ENCODE data around the gene ADAMTS13. TPM values are rescaled to one million over a fixed set of nuclear protein-coding genes. Genes with fewer than 3 reads are reported as not detected.
A peak's percentile ranks its signal among the peaks of the same experiment; 100 is the strongest.

ADAMTS13 gene
- total RNA-seq, 6 experiments from 2014 or later, result 8.1 to 27.7 (median 11.3) TPM

DNA sequence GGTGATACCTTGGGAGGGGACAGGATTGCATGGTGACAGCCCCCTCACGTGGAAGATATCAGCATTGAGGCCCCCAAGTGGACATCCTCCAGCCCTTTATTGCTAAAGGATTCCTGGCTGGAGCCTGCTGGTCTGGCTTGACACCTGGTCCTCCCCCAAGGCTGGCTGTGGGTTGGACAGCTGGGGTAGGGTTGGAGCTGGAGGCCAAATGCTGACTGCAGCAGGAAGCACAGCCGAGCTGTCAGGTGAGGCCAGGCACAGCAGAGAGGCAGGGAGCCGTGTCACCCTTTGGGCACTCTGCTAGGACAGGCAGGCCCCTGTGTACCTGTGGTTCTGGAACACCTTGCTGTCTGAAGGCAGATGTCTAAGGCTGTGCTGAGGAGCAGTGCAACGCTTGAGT lies 39.8 kb downstream of the ADAMTS13 start:
- Histone ChIP-seq H3K9me3 (no peaks in the 10 kb centered on the region), H3K36me3 (peaks cover 0 to 18% (median 6%) of the 10 kb centered on the region in 4 donors), H3K27ac (peak overlapping the region in 1 of 3 donors; percentile 98), H3K4me1 (peaks cover 0 to 22% (median 6%) of the 10 kb centered on the region in 4 donors), H3K27me3 (no peaks in the 10 kb centered on the region), H3K4me3 (no peak overlapping the region)
- DNase-seq, result peak in 2 of 3 donors; percentile 75 to 84
- no CpG with 5 or more reads among the region's 4 CpGs for WGBS (ENCODE audit: insufficient coverage, low coverage, low lambda C conversion rate, missing lambda C conversion rate)
- no peak for TF ChIP-seq POLR2A (IDR thresholded peaks at IDR 0.05)
- TF ChIP-seq, protein P1, sequence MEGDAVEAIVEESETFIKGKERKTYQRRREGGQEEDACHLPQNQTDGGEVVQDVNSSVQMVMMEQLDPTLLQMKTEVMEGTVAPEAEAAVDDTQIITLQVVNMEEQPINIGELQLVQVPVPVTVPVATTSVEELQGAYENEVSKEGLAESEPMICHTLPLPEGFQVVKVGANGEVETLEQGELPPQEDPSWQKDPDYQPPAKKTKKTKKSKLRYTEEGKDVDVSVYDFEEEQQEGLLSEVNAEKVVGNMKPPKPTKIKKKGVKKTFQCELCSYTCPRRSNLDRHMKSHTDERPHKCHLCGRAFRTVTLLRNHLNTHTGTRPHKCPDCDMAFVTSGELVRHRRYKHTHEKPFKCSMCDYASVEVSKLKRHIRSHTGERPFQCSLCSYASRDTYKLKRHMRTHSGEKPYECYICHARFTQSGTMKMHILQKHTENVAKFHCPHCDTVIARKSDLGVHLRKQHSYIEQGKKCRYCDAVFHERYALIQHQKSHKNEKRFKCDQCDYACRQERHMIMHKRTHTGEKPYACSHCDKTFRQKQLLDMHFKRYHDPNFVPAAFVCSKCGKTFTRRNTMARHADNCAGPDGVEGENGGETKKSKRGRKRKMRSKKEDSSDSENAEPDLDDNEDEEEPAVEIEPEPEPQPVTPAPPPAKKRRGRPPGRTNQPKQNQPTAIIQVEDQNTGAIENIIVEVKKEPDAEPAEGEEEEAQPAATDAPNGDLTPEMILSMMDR (IDR thresholded peaks at IDR 0.05), result no peak
- intact Hi-C loops (cut with DNase I), result no loop called here
- ATAC-seq, result peak in 1 of 4 donors; percentile 12

DNA sequence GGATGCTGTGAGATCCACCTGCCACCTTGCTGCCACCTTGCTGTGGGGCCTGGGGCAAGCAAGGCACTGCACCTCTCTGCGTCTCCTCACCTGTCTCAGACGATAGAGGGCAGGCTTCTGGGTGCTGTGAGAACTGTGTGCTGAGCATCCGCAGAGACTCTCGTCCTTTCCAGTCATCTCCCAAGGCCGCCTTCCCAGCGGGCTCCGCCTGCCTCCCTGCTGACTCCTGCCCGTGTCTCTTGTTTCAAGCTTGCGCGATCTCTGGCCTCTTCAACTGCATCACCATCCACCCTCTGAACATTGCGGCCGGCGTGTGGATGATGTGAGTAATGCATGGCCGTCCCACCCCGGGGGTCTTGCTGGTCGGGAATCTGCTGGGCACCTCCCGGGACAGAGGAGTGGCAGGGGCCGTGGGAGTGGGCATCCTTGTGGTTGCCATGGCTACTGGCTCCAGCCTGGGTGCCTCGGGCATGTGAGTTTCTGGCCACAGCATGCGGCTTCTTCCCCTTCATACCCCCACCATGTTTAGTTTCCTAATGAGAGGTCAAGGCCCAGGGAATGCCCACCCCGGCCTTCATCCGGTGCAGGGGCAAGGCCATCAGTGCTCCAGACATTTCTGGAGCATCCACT lies 41.2 kb downstream of the ADAMTS13 start:
- Histone ChIP-seq H3K4me1 (peaks cover 0 to 22% (median 6%) of the 10 kb centered on the region in 4 donors), H3K27me3 (no peaks in the 10 kb centered on the region), H3K36me3 (peaks cover 0 to 25% (median 6%) of the 10 kb centered on the region in 4 donors), H3K9me3 (no peaks in the 10 kb centered on the region), H3K4me3 (no peak overlapping the region), H3K27ac (no peak overlapping the region)
- DNase-seq, result no peak
- TF ChIP-seq POLR2A (IDR thresholded peaks at IDR 0.05), result no peak
- TF ChIP-seq, protein P1 (IDR thresholded peaks at IDR 0.05), result no peak
- no peak for ATAC-seq
- WGBS (ENCODE audit: insufficient coverage, low coverage, low lambda C conversion rate, missing lambda C conversion rate), result 90% methylated on average over 5 of the region's 22 CpGs
- intact Hi-C loops (cut with DNase I), result no loop called here

DNA sequence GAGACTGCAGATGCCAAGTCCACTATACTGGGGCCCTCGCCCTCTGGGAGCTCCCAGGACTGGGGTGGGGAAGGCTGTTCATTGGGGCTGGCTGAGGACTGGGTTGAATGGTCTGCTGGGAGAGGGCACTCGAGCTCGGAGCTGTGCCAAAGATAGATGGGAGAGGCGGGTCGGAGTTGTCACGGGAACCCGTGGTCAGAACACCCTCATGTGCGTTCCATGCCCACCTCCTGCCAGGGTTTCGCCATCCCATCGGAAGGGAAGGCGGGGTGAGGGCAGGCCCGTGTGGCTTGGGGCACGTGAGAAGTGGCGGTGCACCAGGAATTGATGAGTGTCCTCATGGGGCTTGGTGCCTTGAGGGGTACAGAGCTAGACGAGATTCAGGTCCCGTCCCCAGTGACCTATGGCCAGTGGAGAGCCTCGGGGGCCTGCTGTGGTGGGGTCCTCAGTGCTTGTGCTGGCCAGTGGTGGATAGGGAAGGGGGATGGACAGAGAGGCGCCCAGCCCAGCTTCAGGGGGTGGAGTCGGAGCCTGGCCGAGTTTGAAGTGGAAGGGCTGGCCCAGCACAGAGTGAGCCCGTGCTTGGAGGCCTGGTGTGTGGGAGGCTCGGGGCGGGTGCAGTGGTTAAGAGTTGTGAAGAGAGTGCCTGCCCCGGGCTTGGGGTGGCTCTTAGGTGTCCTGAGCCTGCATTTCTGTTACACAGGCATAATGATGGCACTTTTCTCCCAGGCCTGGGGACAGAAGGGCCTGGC lies 41.9 kb downstream of the ADAMTS13 start:
- peaks cover 0 to 32% (median 6%) of the 10 kb centered on the region in 4 donors for H3K36me3 ChIP-seq
- no peak for ATAC-seq
- H3K4me1 ChIP-seq, result peaks cover 0 to 21% (median 6%) of the 10 kb centered on the region in 4 donors
- no peak for DNase-seq
- WGBS (ENCODE audit: insufficient coverage, low coverage, low lambda C conversion rate, missing lambda C conversion rate), result 92% methylated on average over 11 of the region's 24 CpGs
- no peaks in the 10 kb centered on the region for H3K9me3 ChIP-seq
- no peak overlapping the region for H3K4me3 ChIP-seq
- intact Hi-C loops (cut with DNase I), result no loop called here
- H3K27ac ChIP-seq, result no peak overlapping the region
- TF ChIP-seq POLR2A (IDR thresholded peaks at IDR 0.05), result no peak
- TF ChIP-seq, protein P1 (IDR thresholded peaks at IDR 0.05), result no peak
- no peaks in the 10 kb centered on the region for H3K27me3 ChIP-seq

DNA sequence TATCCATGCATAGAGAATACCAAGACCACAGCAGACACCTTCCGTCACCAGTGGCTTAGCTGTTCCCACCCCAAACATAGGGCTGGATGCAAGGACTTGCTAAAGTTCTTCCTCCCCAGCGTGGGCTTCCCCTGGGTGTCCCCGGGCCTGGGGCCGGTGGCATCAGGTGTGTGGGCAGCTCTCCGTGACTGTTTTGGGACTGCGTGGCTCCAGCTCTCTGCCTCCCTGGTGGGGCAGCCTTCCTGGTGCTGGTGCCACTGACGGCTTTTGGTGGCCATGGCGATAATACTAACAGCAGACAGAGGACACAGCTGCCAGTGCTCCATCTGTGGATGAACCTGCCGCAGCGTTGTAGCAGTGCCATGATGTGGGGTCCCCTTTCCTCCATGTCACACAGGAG lies 42.5 kb downstream of the ADAMTS13 start:
- Histone ChIP-seq H3K4me3 (no peak overlapping the region), H3K4me1 (peaks cover 0 to 19% (median 6%) of the 10 kb centered on the region in 4 donors), H3K36me3 (peaks cover 0 to 32% (median 6%) of the 10 kb centered on the region in 4 donors), H3K27ac (no peak overlapping the region), H3K27me3 (no peaks in the 10 kb centered on the region), H3K9me3 (no peaks in the 10 kb centered on the region)
- TF ChIP-seq, protein P1 (IDR thresholded peaks at IDR 0.05), result no peak
- no peak for TF ChIP-seq POLR2A (IDR thresholded peaks at IDR 0.05)
- ATAC-seq, result no peak
- DNase-seq, result no peak
- intact Hi-C loops (cut with DNase I), result no loop called here
- 94% methylated on average over 3 of the region's 10 CpGs for WGBS (ENCODE audit: insufficient coverage, low coverage, low lambda C conversion rate, missing lambda C conversion rate)
